HCT116 (cell line): ENCODE results near the gene IGSF9B.

ENCODE experiments used
- POLR2A ChIP-seq: IDR thresholded peaks from 2 replicates; pipeline ENCODE4 v1.7.0; 2011; ENCODE audit warnings: borderline replicate concordance; ENCODE audit not compliant: insufficient read depth, insufficient read length; ENCODE audit errors: extremely low read depth
- TF ChIP-seq, protein P1 (sequence below), 3 experiments: fragments of 200-600 bp in 1 of 3; sonication (generic) in 1 of 3; IDR thresholded peaks in 2 of 3; conservative IDR thresholded peaks in 1 of 3; 2 replicates each; pipeline ENCODE4 v1.5.1; 2012 to 2017; ENCODE audit warnings: low read depth in 2 of 3, low read length in 2 of 3, antibody characterized with exemption in 1 of 3, borderline replicate concordance in 1 of 3, control low read depth in 1 of 3, mild to moderate bottlenecking in 1 of 3, mixed read lengths in 1 of 3, mixed run types in 1 of 3, moderate library complexity in 1 of 3; ENCODE audit not compliant: insufficient read depth in 1 of 3

- TF ChIP-seq, protein P1, sequence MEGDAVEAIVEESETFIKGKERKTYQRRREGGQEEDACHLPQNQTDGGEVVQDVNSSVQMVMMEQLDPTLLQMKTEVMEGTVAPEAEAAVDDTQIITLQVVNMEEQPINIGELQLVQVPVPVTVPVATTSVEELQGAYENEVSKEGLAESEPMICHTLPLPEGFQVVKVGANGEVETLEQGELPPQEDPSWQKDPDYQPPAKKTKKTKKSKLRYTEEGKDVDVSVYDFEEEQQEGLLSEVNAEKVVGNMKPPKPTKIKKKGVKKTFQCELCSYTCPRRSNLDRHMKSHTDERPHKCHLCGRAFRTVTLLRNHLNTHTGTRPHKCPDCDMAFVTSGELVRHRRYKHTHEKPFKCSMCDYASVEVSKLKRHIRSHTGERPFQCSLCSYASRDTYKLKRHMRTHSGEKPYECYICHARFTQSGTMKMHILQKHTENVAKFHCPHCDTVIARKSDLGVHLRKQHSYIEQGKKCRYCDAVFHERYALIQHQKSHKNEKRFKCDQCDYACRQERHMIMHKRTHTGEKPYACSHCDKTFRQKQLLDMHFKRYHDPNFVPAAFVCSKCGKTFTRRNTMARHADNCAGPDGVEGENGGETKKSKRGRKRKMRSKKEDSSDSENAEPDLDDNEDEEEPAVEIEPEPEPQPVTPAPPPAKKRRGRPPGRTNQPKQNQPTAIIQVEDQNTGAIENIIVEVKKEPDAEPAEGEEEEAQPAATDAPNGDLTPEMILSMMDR (IDR thresholded peaks at IDR 0.05 in 2 of 3, conservative IDR thresholded peaks at IDR 0.05 in 1 of 3; ENCODE audit: borderline replicate concordance in 1 of 3, insufficient read depth in 1 of 3, low read depth in 2 of 3, low read length in 2 of 3), result no peak
- TF ChIP-seq POLR2A, result no peak
Observed at GRCh38 chr11:133922078-133922870, 34.5 kb downstream of the IGSF9B start.
